ENCODE data around the gene PDE4B. TPM values are rescaled to one million over a fixed set of nuclear protein-coding genes. Genes with fewer than 3 reads are reported as not detected.

Gene PDE4B
- total RNA-seq, 1 experiment from 2014 or later: 1.4 TPM

GRCh38 chr1:66383611-66384010 is 590.9 kb downstream of the PDE4B start:
- Histone ChIP-seq H3K27me3 (ENCODE audit: low read length) (no peaks in the 10 kb centered on the region), H2AFZ (ENCODE audit: low read length) (no peak overlapping the region), H3K9me3 (ENCODE audit: low read length) (no peaks in the 10 kb centered on the region), H3K79me2 (ENCODE audit: low read length) (no peaks in the 10 kb centered on the region), H4K20me1 (ENCODE audit: low read length) (no peaks in the 10 kb centered on the region), H3K36me3 (ENCODE audit: low read depth, low read length) (no peaks in the 10 kb centered on the region), H3K9me2 (replicated peaks; ENCODE audit: low read length) (no peaks in the 10 kb centered on the region), H3K27ac (ENCODE audit: low read length) (no peak overlapping the region), H3K4me1 (ENCODE audit: insufficient read depth, low read length) (no peaks in the 10 kb centered on the region), H3K4me3 (ENCODE audit: low read length) (no peak overlapping the region), H3K4me2 (ENCODE audit: low read length) (no peak overlapping the region), H3K9ac (ENCODE audit: low read length) (no peak overlapping the region), H3F3A (ENCODE audit: low read length, unreplicated experiment) (no peaks in the 10 kb centered on the region)
- no peak for TF ChIP-seq EZH2 (IDR thresholded peaks at IDR 0.05; ENCODE audit: low read length, unreplicated experiment)
- intact Hi-C loops (cut with micrococcal nuclease): no loop called here
- CTCF ChIA-PET: no interaction called here
- DNase-seq: no peak
- ATAC-seq: no peak
- POLR2A ChIA-PET (ENCODE audit: unreplicated experiment): no interaction called here
- BruUV-seq (replicated peaks): no TSS peak

- no TSS peak for BruUV-seq (replicated peaks)
- Histone ChIP-seq H3K27me3 (ENCODE audit: low read length) (no peaks in the 10 kb centered on the region), H3K9me3 (ENCODE audit: low read length) (no peaks in the 10 kb centered on the region), H3K79me2 (ENCODE audit: low read length) (no peaks in the 10 kb centered on the region), H3K4me3 (ENCODE audit: low read length) (no peak overlapping the region), H2AFZ (ENCODE audit: low read length) (no peak overlapping the region), H3F3A (ENCODE audit: low read length, unreplicated experiment) (no peaks in the 10 kb centered on the region), H3K9ac (ENCODE audit: low read length) (no peak overlapping the region), H3K4me2 (ENCODE audit: low read length) (no peak overlapping the region), H3K4me1 (ENCODE audit: insufficient read depth, low read length) (no peaks in the 10 kb centered on the region), H3K9me2 (replicated peaks; ENCODE audit: low read length) (no peaks in the 10 kb centered on the region), H4K20me1 (ENCODE audit: low read length) (no peaks in the 10 kb centered on the region), H3K27ac (ENCODE audit: low read length) (no peak overlapping the region), H3K36me3 (ENCODE audit: low read depth, low read length) (no peaks in the 10 kb centered on the region)
- DNase-seq (no peak), ATAC-seq (no peak)
- intact Hi-C loops (cut with micrococcal nuclease): no loop called here
- ChIA-PET POLR2A (ENCODE audit: unreplicated experiment) (no interaction called here), CTCF (no interaction called here)
- TF ChIP-seq EZH2phosphoT487 (IDR thresholded peaks at IDR 0.05; ENCODE audit: borderline replicate concordance, low read length): no peak
- no peak for TF ChIP-seq EZH2 (IDR thresholded peaks at IDR 0.05; ENCODE audit: low read length, unreplicated experiment)
- TF ChIP-seq CTCF (conservative IDR thresholded peaks at IDR 0.05; ENCODE audit: low read depth, low read length): no peak
Observed at GRCh38 chr1:66384258-66384921, 591.7 kb downstream of the PDE4B start.

GRCh38 chr1:66386712-66387111 is 594.0 kb downstream of the PDE4B start:
- H3K4me2 ChIP-seq (ENCODE audit: low read length): no peak overlapping the region
- H3F3A ChIP-seq (ENCODE audit: low read length, unreplicated experiment): no peaks in the 10 kb centered on the region
- no TSS peak for BruUV-seq (replicated peaks)
- intact Hi-C loops (cut with micrococcal nuclease): no loop called here
- CTCF ChIA-PET: no interaction called here
- H3K27me3 ChIP-seq (ENCODE audit: low read length): no peaks in the 10 kb centered on the region
- POLR2A ChIA-PET (ENCODE audit: unreplicated experiment): no interaction called here
- H4K20me1 ChIP-seq (ENCODE audit: low read length): no peaks in the 10 kb centered on the region
- H3K4me1 ChIP-seq (ENCODE audit: insufficient read depth, low read length): no peaks in the 10 kb centered on the region
- no peak overlapping the region for H3K27ac ChIP-seq (ENCODE audit: low read length)
- no peak for TF ChIP-seq EZH2 (IDR thresholded peaks at IDR 0.05; ENCODE audit: low read length, unreplicated experiment)
- TF ChIP-seq CTCF (conservative IDR thresholded peaks at IDR 0.05; ENCODE audit: low read depth, low read length): no peak
- no peak for TF ChIP-seq EZH2phosphoT487 (IDR thresholded peaks at IDR 0.05; ENCODE audit: borderline replicate concordance, low read length)
- no peak overlapping the region for H2AFZ ChIP-seq (ENCODE audit: low read length)
- no peak overlapping the region for H3K4me3 ChIP-seq (ENCODE audit: low read length)
- ATAC-seq (no peak), DNase-seq (no peak)
- no peak overlapping the region for H3K9ac ChIP-seq (ENCODE audit: low read length)
- H3K36me3 ChIP-seq (ENCODE audit: low read depth, low read length): no peaks in the 10 kb centered on the region
- H3K9me3 ChIP-seq (ENCODE audit: low read length): no peaks in the 10 kb centered on the region
- no peaks in the 10 kb centered on the region for H3K9me2 ChIP-seq (replicated peaks; ENCODE audit: low read length)
- H3K79me2 ChIP-seq (ENCODE audit: low read length): no peaks in the 10 kb centered on the region

All from PC-3 (cell line).